ENCODE measurements around the gene CCDC200. TPM values are rescaled to one million over a fixed set of nuclear protein-coding genes. Genes with fewer than 3 reads are reported as not detected.
A peak's percentile ranks its signal among the peaks of the same experiment; 100 is the strongest.

CCDC200 gene
- total RNA-seq, 1 experiment from 2014 or later: not detected

GRCh38 chr17:43175213-43176118, 53.0 kb downstream of the CCDC200 start:
- DNase-seq (ENCODE audit: low read depth, low spot score): peak; percentile 47
- in situ Hi-C loops (cut with HindIII; ENCODE audit: low pct_unique_long_range_greater_than_20kb, low sequenced_read_pairs): no loop called here

DNA sequence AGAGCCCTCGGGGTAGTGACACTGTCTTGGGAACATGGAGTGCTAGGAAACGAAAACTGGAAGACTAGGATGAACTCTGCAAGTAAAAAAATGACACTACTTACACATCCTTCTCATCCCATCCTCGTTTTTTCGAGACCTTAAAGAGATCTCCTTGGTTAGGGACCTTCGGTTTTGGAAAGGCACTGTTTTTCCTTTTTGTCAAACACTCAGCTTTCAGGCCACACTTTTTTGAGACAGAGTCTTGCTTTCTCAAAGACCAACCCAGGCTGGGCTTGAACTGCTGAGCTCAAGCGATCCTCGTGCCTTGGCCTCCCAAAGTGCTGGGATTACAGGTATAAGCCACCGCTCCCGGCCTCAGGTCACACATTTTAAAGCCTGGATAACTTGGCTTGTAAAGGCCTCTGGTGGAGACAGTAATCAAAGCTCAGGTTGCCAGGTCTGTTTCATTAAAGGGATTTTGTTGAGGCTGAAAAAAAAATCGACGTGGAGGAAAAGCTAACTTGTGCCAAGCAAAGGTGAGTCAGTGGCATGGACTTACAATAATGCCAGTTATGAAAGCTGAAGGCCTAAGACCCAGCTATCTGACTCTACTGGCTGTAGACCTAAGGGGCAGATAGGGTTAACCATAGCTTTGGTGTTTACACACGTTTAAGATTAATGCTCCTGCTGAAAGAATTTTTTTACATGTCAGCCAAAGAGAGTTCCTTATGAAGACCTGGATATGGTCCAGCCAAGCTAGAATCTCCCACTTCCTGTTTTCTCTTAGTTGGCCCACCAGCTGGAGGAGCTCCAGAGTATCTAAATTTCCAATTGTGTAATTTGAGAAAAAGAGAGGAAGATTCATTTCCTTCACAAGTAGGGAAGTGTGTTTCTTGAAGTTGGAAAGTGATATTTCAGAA, 56.6 kb downstream of the CCDC200 start:
- in situ Hi-C loops (cut with HindIII; ENCODE audit: low pct_unique_long_range_greater_than_20kb, low sequenced_read_pairs): no loop called here
- peak; percentile 68 for DNase-seq (ENCODE audit: low read depth, low spot score)

Small RNA genes within 50 kb of the gene (small RNA-seq; reads per million reads assigned to genes)
- 0 reads per million in 2 experiments for gene RF00004
- 0 reads per million in 2 experiments for gene RNU2-1

Other genes with a start within 250 kb of the CCDC200 start
- gene PTGES3L, start 248.5 kb downstream of the CCDC200 start, total RNA-seq (2014; rRNA removed; shearing (Covaris generic)): 0.42 TPM in 1 of 2 replicates, not detected in the other
- 6.2 and 7.2 TPM in 2 replicates for gene RUNDC1, start 248.1 kb downstream of the CCDC200 start, total RNA-seq (2014; rRNA removed; shearing (Covaris generic))
- 2,384 and 3,000 TPM in 2 replicates for gene RPL27, start 230.2 kb downstream of the CCDC200 start, total RNA-seq (2014; rRNA removed; shearing (Covaris generic))
- 55.8 and 63.1 TPM in 2 replicates for gene IFI35, start 221.8 kb downstream of the CCDC200 start, total RNA-seq (2014; rRNA removed; shearing (Covaris generic))
- 315 and 329 TPM in 2 replicates for gene VAT1, start 206.2 kb downstream of the CCDC200 start, total RNA-seq (2014; rRNA removed; shearing (Covaris generic))
- not detected in 2 replicates for gene RND2, start 203.4 kb downstream of the CCDC200 start, total RNA-seq (2014; rRNA removed; shearing (Covaris generic))
- 45.9 and 51.5 TPM in 2 replicates for gene BRCA1, start 103.3 kb downstream of the CCDC200 start, total RNA-seq (2014; rRNA removed; shearing (Covaris generic))
- gene NBR1, start 57.4 kb downstream of the CCDC200 start, total RNA-seq (2014; rRNA removed; shearing (Covaris generic)): 88.6 and 95.0 TPM in 2 replicates
- 1.2 and 1.3 TPM in 2 replicates for gene TMEM106A, start 16.7 kb downstream of the CCDC200 start, total RNA-seq (2014; rRNA removed; shearing (Covaris generic))
- not detected in 2 replicates for gene RNU2-1, start 5.4 kb upstream of the CCDC200 start, total RNA-seq (2014; rRNA removed; shearing (Covaris generic))
- gene ARL4D, start 170.4 kb upstream of the CCDC200 start, total RNA-seq (2014; rRNA removed; shearing (Covaris generic)): 3.4 and 3.7 TPM in 2 replicates